ENCODE data around the gene MED12L.

The MED12L gene

GRCh38 chr3:151091685-151092345 is 6.4 kb downstream of the MED12L start:
- no peak for DNase-seq (ENCODE audit: low read depth, low spot score)

DNA sequence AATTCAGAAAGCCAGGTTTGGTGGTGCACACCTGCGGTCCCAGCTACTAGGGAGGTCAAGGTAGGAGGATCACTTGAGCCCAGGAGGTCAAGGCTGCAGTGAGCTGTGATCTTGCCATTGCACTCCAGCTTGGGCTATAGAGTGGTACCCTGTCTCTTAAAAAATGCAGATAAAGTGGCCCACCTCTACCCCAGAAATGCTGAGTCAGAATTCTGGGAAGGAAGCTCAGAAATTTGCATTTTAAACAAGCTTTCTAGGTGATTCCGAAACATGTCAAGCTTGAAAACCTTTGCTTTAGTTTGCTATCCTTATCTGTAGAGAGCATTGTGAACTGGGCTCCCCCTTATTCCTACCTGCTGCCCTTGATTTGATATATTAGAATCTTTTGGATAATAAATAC is 7.7 kb downstream of the MED12L start:
- no peak for DNase-seq (ENCODE audit: low read depth, low spot score)

- DNase-seq (ENCODE audit: low read depth, low spot score): no peak
These were observed 8.4 kb downstream of the MED12L start for GRCh38 chr3:151093905-151094304.

- DNase-seq (ENCODE audit: low read depth, low spot score): no peak
These were observed 11.3 kb downstream of the MED12L start for GRCh38 chr3:151096716-151097115.

DNA sequence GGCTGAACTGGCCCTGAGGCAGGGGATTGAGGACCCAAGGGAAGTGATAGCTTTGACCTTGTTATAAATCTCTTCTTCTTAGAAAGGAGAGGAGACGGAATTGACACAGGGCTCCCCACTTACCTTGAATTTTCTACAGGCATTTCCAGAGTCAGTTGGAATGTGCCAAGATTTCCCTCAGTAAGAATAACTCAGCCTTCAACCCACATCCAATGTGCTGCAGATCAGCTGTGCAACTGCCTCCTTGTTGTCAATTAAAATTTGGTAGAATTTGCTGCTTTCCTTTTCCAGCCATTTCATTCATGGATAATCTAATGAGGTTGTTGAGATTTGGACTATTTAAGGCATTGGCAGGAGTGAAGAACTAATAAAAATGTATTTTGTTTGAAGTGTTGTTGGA is 14.6 kb downstream of the MED12L start:
- no peak for DNase-seq (ENCODE audit: low read depth, low spot score)

GRCh38 chr3:151101270-151101969 is 16.0 kb downstream of the MED12L start:
- no peak for DNase-seq (ENCODE audit: low read depth, low spot score)

DNA sequence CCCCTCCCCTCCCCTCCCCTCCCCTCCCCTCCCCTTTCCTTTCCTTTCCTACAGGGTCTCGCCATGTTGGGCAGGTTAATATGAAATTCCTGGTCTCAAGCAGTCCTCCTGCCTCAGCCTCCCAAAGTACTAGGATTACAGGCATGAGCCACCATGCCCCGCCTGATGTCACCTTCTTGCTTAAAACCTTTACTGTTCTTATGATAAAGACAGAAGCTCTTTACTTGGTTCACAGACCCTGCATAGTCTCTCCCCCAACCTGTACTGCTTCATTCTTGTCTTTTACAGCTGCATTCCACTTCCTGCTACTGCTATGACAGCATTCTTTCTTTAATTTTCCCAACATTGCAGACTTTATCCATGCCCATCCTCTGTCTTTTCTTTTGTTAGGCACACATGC is 20.8 kb downstream of the MED12L start:
- no peak for DNase-seq (ENCODE audit: low read depth, low spot score)

DNA sequence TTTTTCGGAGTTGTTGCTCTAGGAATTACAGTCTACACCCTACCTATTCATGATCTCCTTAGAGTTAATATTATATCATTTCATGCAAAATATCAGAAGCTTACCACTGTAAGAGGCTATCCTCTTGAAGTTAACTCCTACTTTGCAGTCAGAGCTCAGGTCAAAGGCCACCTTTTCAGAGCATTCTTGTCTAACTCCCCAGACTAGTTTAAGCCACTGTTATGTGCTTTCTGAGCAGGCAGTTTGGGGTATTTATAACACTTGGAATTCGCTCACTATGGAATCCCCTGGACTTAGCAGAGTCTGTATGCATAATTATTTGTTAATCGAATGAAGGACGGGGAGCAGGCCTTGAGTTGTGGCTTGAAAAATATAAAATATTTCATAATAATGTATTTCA is 21.7 kb downstream of the MED12L start:
- no peak for DNase-seq (ENCODE audit: low read depth, low spot score)

- DNase-seq (ENCODE audit: low read depth, low spot score): no peak
These were observed 22.2 kb downstream of the MED12L start for GRCh38 chr3:151107701-151108100.

GRCh38 chr3:151109286-151109800 is 23.9 kb downstream of the MED12L start:
- no peak for DNase-seq (ENCODE audit: low read depth, low spot score)

- no peak for DNase-seq (ENCODE audit: low read depth, low spot score)
These were observed 27.3 kb downstream of the MED12L start for GRCh38 chr3:151112731-151113130.

DNA sequence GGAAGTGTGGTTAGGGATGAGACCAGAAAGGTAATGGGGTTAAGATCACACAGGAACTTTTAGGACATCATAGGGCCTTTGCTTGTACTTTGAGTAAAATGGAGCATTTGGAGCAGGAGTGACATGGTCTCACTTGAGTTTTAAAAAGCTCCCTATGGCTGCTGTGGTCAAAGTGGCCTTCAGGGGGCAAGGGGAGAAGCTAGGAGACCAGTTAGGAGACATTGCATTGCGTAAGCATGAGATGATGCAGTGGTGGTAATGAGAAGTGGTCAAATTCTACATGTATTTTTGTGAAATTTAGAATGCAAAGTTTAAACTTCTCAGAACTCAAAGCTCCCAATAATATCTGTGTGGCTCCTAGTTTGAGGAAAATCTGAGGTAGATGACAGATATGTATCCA is 27.9 kb downstream of the MED12L start:
- DNase-seq (ENCODE audit: low read depth, low spot score): no peak

GRCh38 chr3:151117047-151117446 is 31.6 kb downstream of the MED12L start:
- no peak for DNase-seq (ENCODE audit: low read depth, low spot score)

DNA sequence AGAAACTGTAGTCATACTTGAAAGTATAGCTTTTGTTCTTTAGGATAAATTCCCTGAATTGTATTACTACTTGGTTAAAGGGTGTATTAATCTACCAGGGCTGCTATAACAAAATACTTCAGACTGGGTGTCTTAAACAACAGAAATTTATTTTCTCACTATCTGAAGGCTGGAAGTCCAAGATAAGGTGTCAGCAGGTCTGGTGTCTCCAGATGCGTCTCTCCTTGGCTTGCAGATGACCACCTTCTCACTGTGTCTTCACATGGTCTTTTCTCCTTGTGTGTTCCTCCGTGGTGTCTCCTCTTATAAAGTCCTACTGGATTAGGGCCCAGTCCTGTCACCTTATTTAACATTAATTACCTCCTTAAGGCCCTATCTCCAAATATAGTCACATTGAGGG is 33.7 kb downstream of the MED12L start:
- no peak for DNase-seq (ENCODE audit: low read depth, low spot score)

GRCh38 chr3:151120409-151120808 is 34.9 kb downstream of the MED12L start:
- DNase-seq (ENCODE audit: low read depth, low spot score): no peak

DNA sequence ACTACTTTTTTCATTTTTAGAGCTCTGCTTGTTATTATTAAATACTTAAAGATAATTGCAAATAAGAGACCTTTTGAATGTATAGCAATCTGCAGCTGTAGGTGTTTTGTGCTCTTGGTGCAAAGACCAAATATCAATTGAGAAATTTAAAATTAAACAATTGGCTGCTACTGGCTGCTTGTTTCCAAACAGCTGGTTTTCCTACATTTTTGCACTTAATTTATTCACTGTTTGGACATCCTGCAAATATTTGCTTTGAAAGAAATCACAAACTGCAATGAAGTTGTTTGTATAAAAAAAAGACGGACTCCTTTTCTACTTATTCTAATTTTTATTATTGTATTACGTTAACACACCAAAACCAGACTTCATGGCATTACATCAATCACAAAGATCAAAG is 35.6 kb downstream of the MED12L start:
- no peak for DNase-seq (ENCODE audit: low read depth, low spot score)

DNA sequence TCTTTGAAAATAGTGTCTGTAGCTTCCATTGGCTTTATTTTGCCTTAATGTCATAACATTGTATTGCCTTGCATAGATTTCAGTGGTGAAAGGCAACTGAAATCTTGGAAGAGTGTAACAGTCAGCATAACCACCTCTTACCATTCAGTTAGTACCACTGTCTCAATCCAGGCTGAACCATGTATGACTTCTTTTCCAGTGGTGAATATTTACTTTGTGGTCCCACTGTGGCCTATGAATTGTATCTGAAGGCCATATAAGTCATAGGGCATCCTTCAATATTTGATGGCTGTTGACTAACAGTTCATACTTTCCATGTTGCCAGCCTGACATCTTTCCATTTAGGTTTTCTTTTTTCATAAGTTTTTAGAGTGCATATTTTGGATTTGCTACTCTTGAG is 38.4 kb downstream of the MED12L start:
- no peak for DNase-seq (ENCODE audit: low read depth, low spot score)

DNA sequence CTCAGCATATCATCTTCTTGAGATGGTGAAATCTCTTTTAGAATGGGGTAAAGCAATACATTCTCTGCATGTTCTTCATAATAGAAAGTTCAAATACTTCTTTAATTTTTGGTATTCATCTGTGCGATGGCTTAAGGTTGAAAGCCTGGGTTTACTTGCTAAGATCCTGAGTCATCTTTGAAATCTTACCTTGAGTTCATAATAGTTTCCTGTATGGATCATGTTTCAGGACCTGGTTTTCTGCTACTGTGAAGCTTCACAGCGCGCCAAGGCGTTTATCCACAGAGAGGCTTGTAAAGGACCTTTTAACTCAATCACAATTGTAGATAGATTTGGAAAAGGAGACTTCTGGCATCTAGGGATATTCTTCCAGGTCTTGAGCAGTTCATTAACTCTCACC is 39.0 kb downstream of the MED12L start:
- no peak for DNase-seq (ENCODE audit: low read depth, low spot score)

DNA sequence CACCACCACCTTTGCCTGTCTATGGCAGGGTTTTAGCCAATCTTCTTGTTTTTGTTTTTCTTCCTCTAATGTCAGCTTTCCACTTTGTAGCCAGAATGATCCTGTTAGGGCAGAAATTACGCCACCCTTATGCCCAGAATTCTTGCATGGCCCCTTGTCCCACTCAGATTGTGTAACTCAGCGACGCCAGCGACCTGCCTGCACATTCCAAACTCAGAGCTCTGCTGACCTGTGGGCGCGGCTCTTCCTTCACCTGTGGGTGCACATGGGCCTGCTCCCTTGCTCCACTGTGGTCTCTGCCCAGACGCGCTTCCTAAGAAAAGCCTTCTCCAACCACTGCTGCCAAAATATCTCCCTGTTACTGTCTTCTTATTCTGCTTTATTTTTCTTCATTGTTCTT is 45.0 kb downstream of the MED12L start:
- no peak for DNase-seq (ENCODE audit: low read depth, low spot score)

DNA sequence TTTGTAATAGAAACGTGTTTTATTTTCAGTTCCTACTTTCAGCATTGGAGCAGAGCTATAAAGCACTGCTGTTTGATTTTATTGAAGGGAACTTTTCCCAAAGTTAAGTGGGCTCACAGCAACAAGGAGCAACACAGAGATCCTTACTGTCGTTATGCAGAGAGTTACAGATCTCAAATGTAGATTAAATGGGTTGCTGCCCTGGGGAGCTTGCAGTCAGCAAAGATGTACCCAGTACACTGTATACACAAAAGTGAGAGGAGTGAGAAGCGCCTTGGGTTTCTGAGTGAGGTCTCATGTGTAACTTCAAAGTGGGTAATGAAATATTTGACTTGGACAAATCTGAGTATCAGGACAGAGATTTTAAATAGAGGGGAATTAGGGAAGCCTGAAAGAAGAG is 47.7 kb downstream of the MED12L start:
- DNase-seq (ENCODE audit: low read depth, low spot score): no peak

DNA sequence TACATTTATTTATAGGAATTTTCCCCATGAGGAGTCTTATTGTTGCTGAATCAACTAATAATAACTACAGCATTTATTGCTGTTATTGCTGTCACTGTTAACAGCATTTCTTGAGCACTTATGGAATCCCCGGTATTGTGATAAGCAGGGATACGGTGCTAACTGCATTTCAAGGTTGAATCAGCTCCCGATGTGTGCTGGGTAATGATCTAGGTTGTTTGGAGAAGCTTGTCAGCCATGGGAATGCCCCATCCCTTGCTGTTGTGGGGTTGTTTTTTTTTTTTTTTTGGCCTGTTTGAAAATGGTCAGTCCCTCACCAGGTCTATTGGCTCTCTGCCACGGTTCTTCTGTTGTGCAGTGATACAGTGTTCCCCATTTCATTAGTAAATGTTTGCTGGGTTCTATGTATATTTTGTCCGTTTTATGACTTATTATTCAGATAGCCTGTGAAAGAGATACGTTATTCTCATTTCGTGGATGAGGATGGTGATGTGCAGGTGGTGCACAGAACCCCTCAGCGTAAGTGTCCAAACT is 48.5 kb downstream of the MED12L start:
- DNase-seq (ENCODE audit: low read depth, low spot score): no peak

GRCh38 chr3:151135541-151136337 is 50.3 kb downstream of the MED12L start:
- no peak for DNase-seq (ENCODE audit: low read depth, low spot score)
